PC-3 (cell line): ENCODE data around the gene USP15. TPM values are rescaled to one million over a fixed set of nuclear protein-coding genes. Genes with fewer than 3 reads are reported as not detected.

Source experiments
- ATAC-seq: fragments of 200-7000 bp; cut with Tn5 transposase; 2 replicates; pipeline ENCODE4 v1.9.1; 2020; ENCODE audit warnings: mild to moderate bottlenecking, moderate library complexity
- BruUV-seq: library from RNA; stranded (reverse); fragments of 400-500 nt; replicated peaks from 2 replicates; lab custom pipeline; 2021; lab: Mats Ljungman, UMichigan
- CTCF ChIA-PET: fragments of 300-600 bp; sonication (Branson Sonifier 250); formaldehyde crosslinking; loops from one replicate; lab custom pipeline; 2022; ENCODE audit warnings: antibody characterized with exemption; lab: Charles Lee
- POLR2A ChIA-PET: fragments of 300-600 bp; sonication (Branson Sonifier 250); formaldehyde crosslinking; loops from one replicate; lab custom pipeline; 2022; ENCODE audit warnings: antibody characterized with exemption; ENCODE audit not compliant: unreplicated experiment; lab: Charles Lee
- DNase-seq: peaks from one replicate; pipeline ENCODE4 v3.0.0-alpha.2; 2015
- H2AFZ ChIP-seq: fragments of 300-600 bp; sonication (generic); 2 replicates; pipeline ENCODE4 v1.6.0; 2016; ENCODE audit warnings: antibody characterized with exemption, low read length
- H3F3A ChIP-seq: fragments of 300-600 bp; sonication (generic); one replicate; pipeline ENCODE4 v1.6.0; 2017; ENCODE audit warnings: antibody characterized with exemption, low read length, control low read depth, mild to moderate bottlenecking; ENCODE audit not compliant: unreplicated experiment
- H3K27ac ChIP-seq: fragments of 300-600 bp; sonication (generic); 2 replicates; pipeline ENCODE4 v1.5.1; 2016; ENCODE audit warnings: mild to moderate bottlenecking, low read length
- H3K27me3 ChIP-seq: fragments of 300-600 bp; sonication (generic); 2 replicates; pipeline ENCODE4 v1.6.1; 2016; ENCODE audit warnings: low read length, mixed read lengths
- H3K36me3 ChIP-seq: fragments of 300-600 bp; sonication (generic); 2 replicates; pipeline ENCODE4 v1.6.1; 2016; ENCODE audit warnings: low read depth, mixed run types, low read length, mixed read lengths
- H3K4me1 ChIP-seq: fragments of 300-600 bp; sonication (generic); 2 replicates; pipeline ENCODE4 v1.5.1; 2016; ENCODE audit warnings: low read length; ENCODE audit not compliant: insufficient read depth
- H3K4me2 ChIP-seq: fragments of 300-600 bp; sonication (generic); 2 replicates; pipeline ENCODE4 v1.6.0; 2016; ENCODE audit warnings: low read length
- H3K4me3 ChIP-seq: fragments of 300-600 bp; sonication (generic); 2 replicates; pipeline ENCODE4 v1.5.1; 2016; ENCODE audit warnings: mild to moderate bottlenecking, low read length, mixed read lengths
- H3K79me2 ChIP-seq: fragments of 300-600 bp; sonication (generic); 2 replicates; pipeline ENCODE4 v1.6.1; 2017; ENCODE audit warnings: low read length, mixed read lengths
- H3K9ac ChIP-seq: fragments of 300-600 bp; sonication (generic); 2 replicates; pipeline ENCODE4 v1.6.0; 2016; ENCODE audit warnings: mild to moderate bottlenecking, low read length
- H3K9me2 ChIP-seq: fragments of 300-600 bp; sonication (generic); replicated peaks from 2 replicates; pipeline ENCODE4 v1.6.1; 2016; ENCODE audit warnings: mixed run types, low read length, mixed read lengths
- H3K9me3 ChIP-seq: fragments of 300-600 bp; sonication (generic); 2 replicates; pipeline ENCODE4 v1.6.1; 2016; ENCODE audit warnings: low read length, mixed read lengths
- H4K20me1 ChIP-seq: fragments of 300-600 bp; sonication (generic); 2 replicates; pipeline ENCODE4 v1.6.1; 2016; ENCODE audit warnings: low read length, mixed read lengths
- EZH2 ChIP-seq: fragments of 300-600 bp; sonication (generic); IDR thresholded peaks from one replicate; pipeline ENCODE4 v1.6.1; 2017; ENCODE audit warnings: antibody characterized with exemption, mild to moderate bottlenecking, low read length; ENCODE audit not compliant: unreplicated experiment
- EZH2phosphoT487 ChIP-seq: fragments of 300-600 bp; sonication (generic); IDR thresholded peaks from 2 replicates; pipeline ENCODE4 v1.6.1; 2018; ENCODE audit warnings: mild to moderate bottlenecking, antibody characterized with exemption, low read length, borderline replicate concordance
- intact Hi-C: fragments of 100-400 bp; cut with micrococcal nuclease; formaldehyde crosslinking; loops from 2 replicates; pipeline ENCODE4 v1.9.0; 2023
- total RNA-seq: library from RNA; depleted of rRNA; stranded (reverse); fragments of >200 nt; gene quantifications from 2 replicates; pipeline ENCODE4 v1.2.3, GENCODE V29; 2014
- TF ChIP-seq, protein P1 (sequence below): fragments of 300-600 bp; sonication (generic); conservative IDR thresholded peaks from 2 replicates; pipeline ENCODE4 v1.5.1; 2017; ENCODE audit warnings: antibody characterized with exemption, low read depth, mild to moderate bottlenecking, low read length

USP15 gene
- total RNA-seq, 1 experiment from 2014 or later: 46.1 TPM

DNA sequence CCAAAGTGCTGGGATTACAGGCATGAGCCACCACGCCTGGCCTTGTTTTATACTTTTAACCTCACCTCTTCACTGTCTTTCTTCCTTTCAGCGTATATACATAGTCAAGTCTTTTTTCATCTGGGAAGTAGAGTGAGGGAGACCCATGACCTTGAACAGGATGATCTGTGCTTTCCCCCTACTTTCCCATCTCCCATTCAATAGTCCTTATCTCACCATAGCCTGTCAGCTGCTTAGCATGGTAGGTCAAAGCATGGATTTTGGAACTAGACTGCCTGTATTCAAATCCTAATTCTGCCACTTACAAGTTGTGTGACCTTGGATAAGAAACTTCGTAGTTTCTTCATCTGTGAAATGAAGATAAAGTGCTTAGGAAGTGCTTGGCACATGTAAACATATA is 110.0 kb downstream of the USP15 start:
- ChIA-PET POLR2A (no interaction called here), CTCF (interaction anchor here (0.6 kb wide), 1 partner anchor 219 kb away, joined by 4 read pairs; no protein-coding TSS in a partner anchor)
- no peak overlapping the region for H3K4me3 ChIP-seq
- intact Hi-C loops: no loop called here
- H3K4me1 ChIP-seq: no peaks in the 10 kb centered on the region
- no peaks in the 10 kb centered on the region for H3K9me3 ChIP-seq
- ATAC-seq (no peak), DNase-seq (no peak)
- peaks cover 3% of the 10 kb centered on the region; the same call in 1 of the 2 replicates for H3K36me3 ChIP-seq
- no peak overlapping the region for H3K9ac ChIP-seq
- no peak overlapping the region for H3K4me2 ChIP-seq
- H3F3A ChIP-seq: no peaks in the 10 kb centered on the region
- H3K27me3 ChIP-seq: no peaks in the 10 kb centered on the region
- H4K20me1 ChIP-seq: no peaks in the 10 kb centered on the region
- no peak for TF ChIP-seq EZH2phosphoT487
- TF ChIP-seq, protein P1, sequence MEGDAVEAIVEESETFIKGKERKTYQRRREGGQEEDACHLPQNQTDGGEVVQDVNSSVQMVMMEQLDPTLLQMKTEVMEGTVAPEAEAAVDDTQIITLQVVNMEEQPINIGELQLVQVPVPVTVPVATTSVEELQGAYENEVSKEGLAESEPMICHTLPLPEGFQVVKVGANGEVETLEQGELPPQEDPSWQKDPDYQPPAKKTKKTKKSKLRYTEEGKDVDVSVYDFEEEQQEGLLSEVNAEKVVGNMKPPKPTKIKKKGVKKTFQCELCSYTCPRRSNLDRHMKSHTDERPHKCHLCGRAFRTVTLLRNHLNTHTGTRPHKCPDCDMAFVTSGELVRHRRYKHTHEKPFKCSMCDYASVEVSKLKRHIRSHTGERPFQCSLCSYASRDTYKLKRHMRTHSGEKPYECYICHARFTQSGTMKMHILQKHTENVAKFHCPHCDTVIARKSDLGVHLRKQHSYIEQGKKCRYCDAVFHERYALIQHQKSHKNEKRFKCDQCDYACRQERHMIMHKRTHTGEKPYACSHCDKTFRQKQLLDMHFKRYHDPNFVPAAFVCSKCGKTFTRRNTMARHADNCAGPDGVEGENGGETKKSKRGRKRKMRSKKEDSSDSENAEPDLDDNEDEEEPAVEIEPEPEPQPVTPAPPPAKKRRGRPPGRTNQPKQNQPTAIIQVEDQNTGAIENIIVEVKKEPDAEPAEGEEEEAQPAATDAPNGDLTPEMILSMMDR: no peak
- TF ChIP-seq EZH2: no peak
- H3K79me2 ChIP-seq: peaks cover 6% of the 10 kb centered on the region; the same call in 1 of the 2 replicates
- no peak overlapping the region for H3K27ac ChIP-seq
- no peaks in the 10 kb centered on the region for H3K9me2 ChIP-seq
- no peak overlapping the region for H2AFZ ChIP-seq
- no TSS peak for BruUV-seq

DNA sequence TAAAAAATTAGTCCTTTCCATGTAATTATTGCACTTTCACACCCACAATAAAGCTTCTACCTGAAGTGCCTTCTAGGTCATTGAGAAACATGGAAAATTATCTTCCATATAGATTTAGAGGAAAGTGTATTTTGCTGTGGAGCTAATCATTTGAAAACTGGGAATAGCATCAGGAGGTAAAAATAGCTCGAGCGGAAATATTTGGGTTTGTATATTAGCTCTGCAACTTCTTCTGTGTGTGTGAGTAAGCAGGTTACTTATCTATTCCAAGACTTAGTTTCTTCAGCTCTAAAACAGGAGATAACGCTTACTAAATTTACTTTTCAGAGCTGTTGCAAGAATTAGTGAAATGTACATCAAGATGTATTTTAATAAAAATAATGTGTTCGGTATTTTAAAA is 111.5 kb downstream of the USP15 start:
- ATAC-seq: no peak

DNA sequence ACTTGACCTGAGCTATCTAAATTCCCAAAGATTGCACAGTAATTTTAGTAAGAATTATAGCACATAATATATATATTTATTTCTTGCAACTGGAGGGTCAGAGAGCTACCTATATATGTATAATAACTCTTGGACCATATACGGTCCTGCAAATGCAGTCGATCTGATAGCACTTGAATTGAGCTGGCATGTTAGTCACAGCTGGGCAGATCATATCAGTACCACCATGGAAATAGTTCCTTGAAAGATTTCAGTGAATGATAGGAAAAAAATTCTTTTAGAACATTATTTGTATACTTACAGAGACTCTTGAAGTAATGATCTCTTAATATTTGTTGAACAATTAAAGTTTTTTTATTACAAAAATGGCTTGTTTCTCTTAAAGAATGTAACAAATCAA is 111.9 kb downstream of the USP15 start:
- Histone ChIP-seq H4K20me1 (no peaks in the 10 kb centered on the region), H3K9me3 (no peaks in the 10 kb centered on the region), H3K9me2 (no peaks in the 10 kb centered on the region), H3K27me3 (no peaks in the 10 kb centered on the region), H3K4me2 (no peak overlapping the region), H3K79me2 (peaks cover 6% of the 10 kb centered on the region; the same call in 1 of the 2 replicates), H3K9ac (no peak overlapping the region), H3K36me3 (peaks cover 3% of the 10 kb centered on the region; the same call in 1 of the 2 replicates), H3K4me3 (no peak overlapping the region), H3K27ac (no peak overlapping the region), H3K4me1 (no peaks in the 10 kb centered on the region), H2AFZ (no peak overlapping the region), H3F3A (no peaks in the 10 kb centered on the region)
- TF ChIP-seq EZH2phosphoT487: no peak
- TF ChIP-seq, protein P1: no peak
- no peak for TF ChIP-seq EZH2
- BruUV-seq: no TSS peak
- DNase-seq (no peak), ATAC-seq (no peak)
- POLR2A ChIA-PET: no interaction called here
- CTCF ChIA-PET: no interaction called here
- intact Hi-C loops: no loop called here

More for the DNA sequence above, 111.5 kb downstream of the USP15 start:
- Histone ChIP-seq H3K36me3 (peaks cover 3% of the 10 kb centered on the region; the same call in 1 of the 2 replicates), H3K27me3 (no peaks in the 10 kb centered on the region), H3K4me3 (no peak overlapping the region), H3F3A (no peaks in the 10 kb centered on the region), H3K9me2 (no peaks in the 10 kb centered on the region), H4K20me1 (no peaks in the 10 kb centered on the region), H3K27ac (no peak overlapping the region), H3K79me2 (peaks cover 6% of the 10 kb centered on the region; the same call in 1 of the 2 replicates), H3K4me2 (no peak overlapping the region), H3K4me1 (no peaks in the 10 kb centered on the region), H3K9me3 (no peaks in the 10 kb centered on the region), H2AFZ (no peak overlapping the region), H3K9ac (no peak overlapping the region)
- intact Hi-C loops: no loop called here
- BruUV-seq: no TSS peak
- no peak for DNase-seq
- TF ChIP-seq EZH2: no peak
- no peak for TF ChIP-seq EZH2phosphoT487
- TF ChIP-seq, protein P1: no peak
- ChIA-PET CTCF (no interaction called here), POLR2A (interaction anchor here (0.5 kb wide), 1 partner anchor 101 kb away, joined by 4 read pairs; no protein-coding TSS in a partner anchor)
